ENCODE data around the gene HPCAL1. TPM values are rescaled to one million over a fixed set of nuclear protein-coding genes. Genes with fewer than 3 reads are reported as not detected.

HPCAL1 gene
- total and polyA plus RNA-seq, 4 experiments from 2014 or later, result 77.1 to 114 (median 90.4) TPM

- intact Hi-C loops (cut with micrococcal nuclease), result loop anchor here (1.0 kb wide), 1 partner anchor 11 kb away; no protein-coding TSS in a partner anchor
- Histone ChIP-seq H3K9me3 (ENCODE audit: control insufficient read depth in 1 of 2, low read length in 2 of 2) (no peaks in the 10 kb centered on the region), H3K4me1 (ENCODE audit: insufficient read depth, low read length) (peaks cover 47% of the 10 kb centered on the region)
These were observed 90.4 kb downstream of the HPCAL1 start for GRCh38 chr2:10392951-10393639.

GRCh38 chr2:10393640-10393982, 90.9 kb downstream of the HPCAL1 start:
- Mint-ChIP-seq H3K27me3 (no peaks in the 10 kb centered on the region), H3K36me3 (peaks cover 6 to 8% of the 10 kb centered on the region in 2 donors), H3K27ac (peak overlapping the region in 4 of 7 donors; percentile 24 to 68 (median 50)), H3K9me3 (no peaks in the 10 kb centered on the region), H3K4me3 (no peak overlapping the region), H3K4me1 (peaks cover 26 to 64% (median 45%) of the 10 kb centered on the region in 4 donors)
- Histone ChIP-seq H3K4me3 (ENCODE audit: low read length in 2 of 2) (no peak overlapping the region), H3K27me3 (ENCODE audit: insufficient read depth, low read length) (no peaks in the 10 kb centered on the region), H3K36me3 (ENCODE audit: insufficient read depth, low read length) (peaks cover 5% of the 10 kb centered on the region), H3K9me3 (ENCODE audit: control insufficient read depth in 1 of 2, low read length in 2 of 2) (no peaks in the 10 kb centered on the region), H3K4me1 (ENCODE audit: insufficient read depth, low read length) (peaks cover 42% of the 10 kb centered on the region), H3K27ac (ENCODE audit: low read depth, low read length) (no peak overlapping the region)
- ChIA-PET CTCF (ENCODE audit: partially characterized antibody) (interaction anchor here (1.2 to 5.2 kb wide), 2 partner anchors 15 to 41 kb away, joined by 3 to 28 read pairs; no protein-coding TSS in a partner anchor), POLR2A (ENCODE audit: partially characterized antibody) (interaction anchor here (0.6 to 2.0 kb wide), 2 partner anchors 11 to 243 kb away, joined by 4 to 9 read pairs; no protein-coding TSS in a partner anchor)
- DNase-seq, result no peak
- intact Hi-C loops (cut with micrococcal nuclease), result no loop called here

More at GRCh38 chr2:10392951-10393639, 90.4 kb downstream of the HPCAL1 start:
- H3K4me1 Mint-ChIP-seq, result peaks cover 28 to 69% (median 48%) of the 10 kb centered on the region in 4 donors
- Histone ChIP-seq H3K27ac (ENCODE audit: low read depth, low read length) (no peak overlapping the region), H3K36me3 (ENCODE audit: insufficient read depth, low read length) (peaks cover 3% of the 10 kb centered on the region), H3K4me3 (ENCODE audit: low read length in 2 of 2) (no peak overlapping the region), H3K27me3 (ENCODE audit: insufficient read depth, low read length) (no peaks in the 10 kb centered on the region)
- ChIA-PET POLR2A (ENCODE audit: partially characterized antibody) (interaction anchor here (0.6 to 2.0 kb wide), 2 partner anchors 11 to 243 kb away, joined by 4 to 9 read pairs; no protein-coding TSS in a partner anchor), CTCF (ENCODE audit: partially characterized antibody) (interaction anchor here (1.2 kb wide), 1 partner anchor 42 kb away, joined by 3 read pairs; no protein-coding TSS in a partner anchor)
- no peak for DNase-seq
- no peak overlapping the region for H3K4me3 Mint-ChIP-seq
- peaks cover 4 to 8% of the 10 kb centered on the region in 2 donors for H3K36me3 Mint-ChIP-seq
- H3K27me3 Mint-ChIP-seq, result no peaks in the 10 kb centered on the region
- H3K27ac Mint-ChIP-seq, result peak overlapping the region in 5 of 7 donors; percentile 21 to 60 (median 41)
- no peaks in the 10 kb centered on the region for H3K9me3 Mint-ChIP-seq

- Histone ChIP-seq H3K9me3 (ENCODE audit: control insufficient read depth in 1 of 2, low read length in 2 of 2) (no peaks in the 10 kb centered on the region), H3K27me3 (ENCODE audit: insufficient read depth, low read length) (no peaks in the 10 kb centered on the region), H3K36me3 (ENCODE audit: insufficient read depth, low read length) (peaks cover 11% of the 10 kb centered on the region), H3K4me1 (ENCODE audit: insufficient read depth, low read length) (peaks cover 27% of the 10 kb centered on the region), H3K4me3 (ENCODE audit: low read length in 2 of 2) (no peak overlapping the region), H3K27ac (ENCODE audit: low read depth, low read length) (no peak overlapping the region)
- no peak for DNase-seq
- Mint-ChIP-seq H3K9me3 (peaks cover 0 to 4% (median 0%) of the 10 kb centered on the region in 8 donors), H3K4me1 (peaks cover 17 to 56% (median 40%) of the 10 kb centered on the region in 4 donors), H3K4me3 (no peak overlapping the region), H3K27ac (peak overlapping the region; percentile 12 to 93 (median 66)), H3K27me3 (no peaks in the 10 kb centered on the region), H3K36me3 (peaks cover 12 to 20% of the 10 kb centered on the region in 2 donors)
- intact Hi-C loops (cut with micrococcal nuclease), result no loop called here
- ChIA-PET CTCF (ENCODE audit: partially characterized antibody) (interaction anchor here (5.2 kb wide), 1 partner anchor 12 kb away, joined by 28 read pairs; no protein-coding TSS in a partner anchor), POLR2A (ENCODE audit: partially characterized antibody) (interaction anchor here (2.2 kb wide), 1 partner anchor 94 kb away, joined by 5 read pairs; no protein-coding TSS in a partner anchor)
These were observed 93.2 kb downstream of the HPCAL1 start for GRCh38 chr2:10395893-10396292.

GRCh38 chr2:10396464-10396863, 93.8 kb downstream of the HPCAL1 start:
- no peak overlapping the region for H3K27ac ChIP-seq (ENCODE audit: low read depth, low read length)
- peaks cover 16 to 24% of the 10 kb centered on the region in 2 donors for H3K36me3 Mint-ChIP-seq
- no peak overlapping the region for H3K4me3 ChIP-seq (ENCODE audit: low read length in 2 of 2)
- H3K27ac Mint-ChIP-seq, result no peak overlapping the region
- H3K4me1 Mint-ChIP-seq, result peaks cover 21 to 56% (median 40%) of the 10 kb centered on the region in 4 donors
- no peak for DNase-seq
- peaks cover 0 to 4% (median 0%) of the 10 kb centered on the region in 8 donors for H3K9me3 Mint-ChIP-seq
- CTCF ChIA-PET (ENCODE audit: partially characterized antibody), result interaction anchor here (1.0 to 5.2 kb wide), 2 partner anchors 12 to 254 kb away, joined by 3 to 28 read pairs; no protein-coding TSS in a partner anchor
- H3K27me3 ChIP-seq (ENCODE audit: insufficient read depth, low read length), result no peaks in the 10 kb centered on the region
- peaks cover 11% of the 10 kb centered on the region for H3K36me3 ChIP-seq (ENCODE audit: insufficient read depth, low read length)
- H3K27me3 Mint-ChIP-seq, result no peaks in the 10 kb centered on the region
- H3K9me3 ChIP-seq (ENCODE audit: control insufficient read depth in 1 of 2, low read length in 2 of 2), result no peaks in the 10 kb centered on the region
- intact Hi-C loops (cut with micrococcal nuclease), result no loop called here
- H3K4me3 Mint-ChIP-seq, result no peak overlapping the region
- peaks cover 30% of the 10 kb centered on the region for H3K4me1 ChIP-seq (ENCODE audit: insufficient read depth, low read length)
- POLR2A ChIA-PET (ENCODE audit: partially characterized antibody), result interaction anchor here (2.2 kb wide), 1 partner anchor 95 kb away, joined by 5 read pairs; no protein-coding TSS in a partner anchor

GRCh38 chr2:10397297-10397875, 94.7 kb downstream of the HPCAL1 start:
- Mint-ChIP-seq H3K4me1 (peaks cover 26 to 56% (median 37%) of the 10 kb centered on the region in 4 donors), H3K27ac (peak overlapping the region in 4 of 7 donors; percentile 35 to 78 (median 50)), H3K27me3 (no peaks in the 10 kb centered on the region), H3K36me3 (peaks cover 17 to 28% of the 10 kb centered on the region in 2 donors), H3K9me3 (peaks cover 0 to 4% (median 0%) of the 10 kb centered on the region in 8 donors), H3K4me3 (no peak overlapping the region)
- POLR2A ChIA-PET (ENCODE audit: partially characterized antibody), result interaction anchor here (2.2 kb wide), 1 partner anchor 96 kb away, joined by 5 read pairs; no protein-coding TSS in a partner anchor
- Histone ChIP-seq H3K27ac (ENCODE audit: low read depth, low read length) (no peak overlapping the region), H3K36me3 (ENCODE audit: insufficient read depth, low read length) (peaks cover 11% of the 10 kb centered on the region), H3K9me3 (ENCODE audit: control insufficient read depth in 1 of 2, low read length in 2 of 2) (no peaks in the 10 kb centered on the region), H3K27me3 (ENCODE audit: insufficient read depth, low read length) (no peaks in the 10 kb centered on the region), H3K4me3 (ENCODE audit: low read length in 2 of 2) (no peak overlapping the region), H3K4me1 (ENCODE audit: insufficient read depth, low read length) (peaks cover 33% of the 10 kb centered on the region)
- CTCF ChIA-PET (ENCODE audit: partially characterized antibody), result interaction anchor here (1.0 to 5.2 kb wide), 2 partner anchors 11 to 255 kb away, joined by 3 to 28 read pairs; no protein-coding TSS in a partner anchor
- no peak for DNase-seq
- intact Hi-C loops (cut with micrococcal nuclease), result no loop called here

GRCh38 chr2:10397878-10398277, 95.2 kb downstream of the HPCAL1 start:
- H3K36me3 ChIP-seq (ENCODE audit: insufficient read depth, low read length), result peaks cover 11% of the 10 kb centered on the region
- no peak overlapping the region for H3K4me3 Mint-ChIP-seq
- no peaks in the 10 kb centered on the region for H3K27me3 Mint-ChIP-seq
- H3K27ac ChIP-seq (ENCODE audit: low read depth, low read length), result no peak overlapping the region
- H3K4me3 ChIP-seq (ENCODE audit: low read length in 2 of 2), result no peak overlapping the region
- H3K4me1 ChIP-seq (ENCODE audit: insufficient read depth, low read length), result peaks cover 28% of the 10 kb centered on the region
- no peak for DNase-seq
- H3K27me3 ChIP-seq (ENCODE audit: insufficient read depth, low read length), result no peaks in the 10 kb centered on the region
- H3K9me3 Mint-ChIP-seq, result peaks cover 0 to 4% (median 0%) of the 10 kb centered on the region in 8 donors
- peak overlapping the region; percentile 21 to 78 (median 64) for H3K27ac Mint-ChIP-seq
- POLR2A ChIA-PET (ENCODE audit: partially characterized antibody), result interaction anchor here (2.2 kb wide), 1 partner anchor 96 kb away, joined by 5 read pairs; no protein-coding TSS in a partner anchor
- intact Hi-C loops (cut with micrococcal nuclease), result no loop called here
- no peaks in the 10 kb centered on the region for H3K9me3 ChIP-seq (ENCODE audit: control insufficient read depth in 1 of 2, low read length in 2 of 2)
- CTCF ChIA-PET (ENCODE audit: partially characterized antibody), result interaction anchor here (5.2 kb wide), 1 partner anchor 11 kb away, joined by 28 read pairs; no protein-coding TSS in a partner anchor
- H3K4me1 Mint-ChIP-seq, result peaks cover 23 to 56% (median 35%) of the 10 kb centered on the region in 4 donors
- peaks cover 19 to 29% of the 10 kb centered on the region in 2 donors for H3K36me3 Mint-ChIP-seq
